HG03196 (cell line): ENCODE data around the gene TTYH3.
A peak's percentile ranks its signal among the peaks of the same experiment; 100 is the strongest.
"Not testable (repeated sequence)": the region's sequence is repeated elsewhere in the genome, so short reads cannot be mapped to it uniquely, and the experiment has no call there.

Experiments
- ATAC-seq: cut with Tn5 transposase; IDR thresholded peaks from one replicate; pipeline ENCODE4 v1.9.1; 2021; ENCODE audit not compliant: unreplicated experiment

Gene TTYH3

GRCh38 chr7:2662273-2663120 is 30.7 kb downstream of the TTYH3 start:
- no peak for ATAC-seq

DNA sequence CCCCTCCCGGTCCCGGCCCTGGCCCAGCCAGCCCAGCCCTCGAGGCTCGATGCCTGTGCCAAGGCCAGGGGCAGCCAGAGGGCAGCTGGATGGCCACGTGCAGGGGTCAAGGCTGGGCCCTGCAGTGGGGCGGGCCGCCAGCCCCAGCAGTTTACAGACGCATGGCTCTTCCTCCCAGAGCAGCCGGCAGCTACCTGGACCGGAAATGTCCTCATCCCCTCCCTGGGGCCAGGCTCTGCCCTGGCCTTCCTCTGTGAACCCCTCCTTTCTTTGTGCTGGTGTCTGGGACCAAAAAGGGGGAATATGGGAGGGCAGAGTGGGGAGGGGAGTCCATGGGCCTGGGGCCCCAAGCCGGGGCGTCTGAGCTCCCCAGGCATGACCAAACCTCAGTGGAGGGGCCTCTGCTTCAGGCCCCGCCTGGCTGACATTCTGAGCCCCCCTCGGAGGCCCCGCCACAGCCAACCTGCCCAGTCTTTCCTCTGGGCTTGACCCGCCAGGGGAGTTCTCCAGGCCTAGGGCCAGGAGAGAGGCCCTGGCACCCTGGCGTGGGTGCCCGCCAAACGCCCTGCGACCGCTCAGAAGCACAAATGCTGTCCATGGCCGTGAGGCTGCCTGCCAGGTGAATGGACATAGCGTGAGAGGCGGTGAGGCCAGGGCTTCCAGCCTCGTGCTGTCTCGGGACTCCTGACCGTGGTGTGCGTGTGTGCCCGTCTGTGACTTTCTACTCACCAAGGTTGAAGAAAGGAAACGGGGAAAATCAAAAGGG is 31.5 kb downstream of the TTYH3 start:
- no peak for ATAC-seq

GRCh38 chr7:2663960-2664359 is 32.2 kb downstream of the TTYH3 start:
- ATAC-seq = no peak

- ATAC-seq = no peak
These were observed 33.6 kb downstream of the TTYH3 start for GRCh38 chr7:2665359-2665791.

- no peak for ATAC-seq
These were observed 34.4 kb downstream of the TTYH3 start for GRCh38 chr7:2666155-2666554.

- no peak for ATAC-seq
These were observed 34.9 kb downstream of the TTYH3 start for GRCh38 chr7:2666588-2667250.

- ATAC-seq = no peak
These were observed 36.1 kb downstream of the TTYH3 start for GRCh38 chr7:2667843-2668242.

DNA sequence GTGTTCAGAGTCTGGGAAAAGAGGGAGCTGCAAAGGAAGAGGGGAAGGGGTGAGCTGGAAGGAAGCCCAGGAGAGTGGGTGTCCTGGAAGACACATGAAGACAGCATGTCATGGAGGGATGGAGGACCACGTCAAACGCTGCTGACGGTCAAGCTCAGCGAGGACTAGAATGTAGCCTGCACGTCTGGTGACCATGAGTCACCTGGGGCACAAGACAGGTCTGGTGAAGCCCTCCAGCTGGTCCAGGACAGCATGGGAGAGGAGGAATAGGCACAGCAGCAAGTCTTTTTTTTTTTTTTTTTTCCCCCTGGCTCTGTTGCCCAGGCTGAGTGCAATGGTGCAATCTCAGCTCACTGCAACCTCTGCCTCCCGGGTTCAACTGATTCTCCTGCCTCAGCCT is 36.6 kb downstream of the TTYH3 start:
- no peak for ATAC-seq

DNA sequence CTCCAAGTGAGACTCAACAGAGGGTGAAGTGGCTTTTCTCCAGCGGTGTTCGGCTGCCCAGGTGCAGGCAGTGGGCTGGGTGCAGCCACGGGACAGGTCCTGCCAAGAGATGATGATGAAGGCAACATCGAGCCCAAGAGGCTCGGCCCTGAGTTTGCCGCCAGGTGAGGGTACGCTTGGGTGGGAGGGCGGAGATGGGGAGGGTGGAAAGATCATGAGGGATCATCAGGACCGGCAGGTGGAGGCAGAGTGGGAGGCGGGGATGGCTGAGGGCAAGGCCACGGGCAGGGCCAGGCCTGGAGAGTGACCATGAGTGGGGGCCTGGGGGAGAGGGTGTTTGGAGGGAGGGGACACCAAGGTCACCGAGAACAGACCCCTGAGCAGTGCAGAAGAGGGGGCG is 38.4 kb downstream of the TTYH3 start:
- ATAC-seq = no peak

DNA sequence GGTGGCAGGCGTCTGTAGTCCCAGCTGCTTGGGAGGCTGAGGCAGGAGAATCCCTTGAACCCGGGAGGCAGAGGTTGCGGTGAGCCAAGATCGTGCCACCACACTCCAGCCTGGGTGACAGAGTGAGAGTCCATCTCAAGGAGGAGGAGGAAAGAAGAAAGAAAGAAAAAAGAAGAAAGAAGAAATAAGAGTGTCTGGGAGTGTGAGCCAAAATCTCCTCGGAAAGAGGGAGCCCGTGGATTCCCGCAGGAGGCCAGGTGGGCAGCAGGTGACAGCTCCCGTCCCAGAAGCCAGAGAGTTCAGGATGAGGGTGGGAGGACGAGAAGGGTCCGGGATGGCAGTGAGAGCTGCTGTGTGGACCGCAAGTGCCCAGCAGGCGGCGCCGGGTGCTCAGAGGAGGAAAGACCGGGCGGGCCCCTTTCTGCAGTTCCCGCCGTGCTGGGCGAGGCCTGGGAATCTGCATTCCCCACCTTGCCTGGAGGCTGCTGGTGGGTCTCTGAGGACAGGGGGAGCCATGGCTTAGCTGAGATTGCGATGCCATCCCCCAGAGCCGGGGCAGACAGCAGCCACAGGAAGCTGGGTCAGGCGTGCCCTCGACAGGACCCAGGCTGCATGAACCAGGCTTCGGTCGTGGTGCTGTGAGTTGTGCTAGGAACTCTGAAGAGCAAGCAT is 39.1 kb downstream of the TTYH3 start:
- peak; percentile 69 for ATAC-seq

- not testable (repeated sequence) for ATAC-seq
These were observed 41.4 kb downstream of the TTYH3 start for GRCh38 chr7:2673214-2673613.

- ATAC-seq = no peak
These were observed 42.1 kb downstream of the TTYH3 start for GRCh38 chr7:2673934-2674333.

- ATAC-seq = no peak
These were observed 43.5 kb downstream of the TTYH3 start for GRCh38 chr7:2675256-2675764.

DNA sequence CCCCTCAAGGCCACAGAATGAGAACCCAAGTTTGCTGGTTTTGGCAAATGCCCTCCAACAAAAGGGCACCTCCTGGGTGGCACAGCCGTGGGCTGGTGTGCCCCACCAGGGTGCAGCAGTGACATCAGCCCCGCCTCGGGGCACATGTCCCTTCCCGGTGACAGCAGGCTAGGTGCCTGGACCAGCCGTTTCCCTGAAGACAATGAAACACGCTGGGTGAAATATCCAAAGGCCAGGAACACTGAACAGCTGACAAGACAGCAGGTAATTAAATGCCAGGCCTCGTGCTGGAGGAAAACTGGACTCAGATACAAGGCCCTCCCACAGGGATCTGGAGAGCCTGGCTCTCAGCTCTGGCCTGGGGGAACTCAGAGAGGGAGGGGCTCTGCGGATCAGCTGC is 44.8 kb downstream of the TTYH3 start:
- not testable (repeated sequence) for ATAC-seq

DNA sequence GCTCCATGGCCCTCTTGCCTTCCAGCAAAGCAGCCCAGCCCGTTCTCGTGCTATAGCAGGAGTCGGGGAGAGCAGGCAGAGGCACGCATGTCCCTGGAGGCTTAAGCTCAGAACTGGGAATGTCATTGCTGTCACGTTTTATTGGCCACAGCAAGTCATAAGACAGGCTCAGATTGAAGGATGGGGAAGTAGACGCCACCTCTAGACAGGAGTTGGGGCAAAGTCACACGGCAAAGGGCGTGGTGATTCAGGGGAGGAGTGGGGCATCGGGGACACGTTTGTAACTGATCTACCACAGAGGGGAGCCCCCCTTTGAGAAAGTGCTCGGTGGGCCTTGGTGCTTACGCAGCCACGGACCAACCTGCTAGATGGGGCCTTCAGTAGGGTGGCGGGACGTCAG is 46.7 kb downstream of the TTYH3 start:
- not testable (repeated sequence) for ATAC-seq

GRCh38 chr7:2679135-2680127 is 47.6 kb downstream of the TTYH3 start:
- not testable (repeated sequence) for ATAC-seq

DNA sequence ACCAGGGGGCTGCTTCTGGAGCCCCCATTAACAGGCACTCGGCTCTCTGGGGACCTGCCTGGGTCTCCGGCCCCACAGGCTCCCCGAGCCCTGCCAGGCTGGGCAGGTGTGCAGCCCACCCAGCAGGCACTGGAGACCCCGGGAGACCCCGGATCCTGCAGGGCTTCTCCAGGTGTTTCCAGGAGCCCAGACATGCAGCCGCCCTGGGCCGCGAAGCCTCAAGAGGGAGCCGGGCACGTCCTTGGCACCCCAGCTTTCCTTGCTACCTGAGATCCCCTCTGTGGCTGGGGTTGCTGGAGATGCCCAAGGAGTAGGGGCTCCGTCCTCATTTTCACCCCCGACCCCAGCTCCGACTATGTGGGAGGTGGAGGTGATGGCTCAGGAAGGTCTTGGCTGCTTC is 48.5 kb downstream of the TTYH3 start:
- no peak for ATAC-seq

GRCh38 chr7:2680792-2681490 is 49.2 kb downstream of the TTYH3 start:
- no peak for ATAC-seq
